ENCODE measurements around the gene HES4. TPM values are rescaled to one million over a fixed set of nuclear protein-coding genes. Genes with fewer than 3 reads are reported as not detected.

The HES4 gene
- total RNA-seq, 1 donor, result 3.6 TPM

DNA sequence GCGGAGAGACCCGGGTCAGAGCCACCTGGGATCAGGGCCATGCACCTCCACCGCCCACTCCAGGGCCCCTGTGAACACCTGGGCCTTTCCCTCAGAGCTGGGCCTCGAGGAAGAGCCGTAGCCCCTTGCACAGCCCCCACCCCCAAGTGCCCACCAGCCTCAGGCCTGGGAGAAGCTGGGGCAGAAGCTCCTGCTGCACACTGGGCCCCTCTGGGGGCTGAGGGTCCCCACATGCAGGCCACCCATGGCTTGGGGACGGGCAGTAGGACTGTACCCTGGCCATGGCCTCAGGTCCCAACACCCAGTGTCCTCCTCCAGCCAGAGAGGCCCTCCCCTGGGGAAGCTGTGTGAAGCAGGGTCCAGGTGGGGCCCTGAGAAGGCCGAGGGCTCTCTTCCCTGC is 47.3 kb downstream of the HES4 start:
- H3K9me3 ChIP-seq (ENCODE audit: low read depth, low read length), result no peaks in the 10 kb centered on the region
- H3K27me3 ChIP-seq (ENCODE audit: insufficient read depth, low read length), result no peaks in the 10 kb centered on the region
- no peak overlapping the region for H3K4me3 ChIP-seq (ENCODE audit: low read length)
- H3K4me1 ChIP-seq (ENCODE audit: insufficient read depth, low read length), result peaks cover 14% of the 10 kb centered on the region

- Histone ChIP-seq H3K9me3 (ENCODE audit: low read depth, low read length) (no peaks in the 10 kb centered on the region), H3K4me1 (ENCODE audit: insufficient read depth, low read length) (peaks cover 9% of the 10 kb centered on the region), H3K27me3 (ENCODE audit: insufficient read depth, low read length) (no peaks in the 10 kb centered on the region), H3K4me3 (ENCODE audit: low read length) (no peak overlapping the region)
Measured at GRCh38 chr1:952201-952600, 47.7 kb downstream of the HES4 start.

DNA sequence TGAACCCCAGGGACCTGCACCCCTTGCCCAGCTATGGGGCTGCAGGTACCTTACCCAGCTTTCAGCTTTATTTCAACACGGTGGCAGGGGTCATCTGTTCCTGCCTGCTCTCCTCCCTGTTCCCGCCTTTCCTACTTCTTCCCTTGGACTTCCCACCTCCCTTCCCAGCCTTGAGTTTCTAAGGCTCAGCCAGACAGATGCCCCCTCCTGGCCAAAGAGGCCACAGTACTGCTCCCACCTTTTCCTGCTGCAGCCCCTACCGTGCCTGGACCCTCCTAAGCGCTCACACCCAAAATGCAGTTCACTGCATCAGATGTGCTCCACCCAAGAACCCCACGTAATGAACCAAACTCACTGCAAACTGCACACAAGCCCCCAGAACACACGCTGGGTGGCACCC is 48.5 kb downstream of the HES4 start:
- Histone ChIP-seq H3K9me3 (ENCODE audit: low read depth, low read length) (no peaks in the 10 kb centered on the region), H3K4me3 (ENCODE audit: low read length) (no peak overlapping the region), H3K4me1 (ENCODE audit: insufficient read depth, low read length) (peaks cover 4% of the 10 kb centered on the region), H3K27me3 (ENCODE audit: insufficient read depth, low read length) (no peaks in the 10 kb centered on the region)

DNA sequence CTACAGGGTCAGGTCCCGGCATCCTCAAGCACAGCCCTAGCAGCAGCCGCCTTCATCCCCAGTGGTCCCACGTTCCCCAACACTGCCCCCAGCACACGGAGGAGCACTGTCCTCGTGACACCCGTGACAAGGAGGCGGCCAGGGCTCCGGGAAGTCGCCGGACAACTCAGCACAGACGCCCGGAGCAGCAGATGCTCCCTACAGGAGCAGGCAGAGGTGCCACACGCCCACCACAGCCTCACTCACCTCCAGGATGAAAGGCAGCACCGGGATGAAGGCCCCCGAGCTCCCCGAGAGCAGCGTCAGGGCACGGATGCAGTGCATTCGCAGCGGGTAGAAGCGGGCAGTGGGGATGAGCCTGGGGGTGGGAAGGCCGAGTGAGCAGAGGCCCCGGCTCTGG is 49.0 kb downstream of the HES4 start:
- Histone ChIP-seq H3K4me1 (ENCODE audit: insufficient read depth, low read length) (peaks cover 4% of the 10 kb centered on the region), H3K27me3 (ENCODE audit: insufficient read depth, low read length) (no peaks in the 10 kb centered on the region), H3K9me3 (ENCODE audit: low read depth, low read length) (no peaks in the 10 kb centered on the region), H3K4me3 (ENCODE audit: low read length) (no peak overlapping the region)

DNA sequence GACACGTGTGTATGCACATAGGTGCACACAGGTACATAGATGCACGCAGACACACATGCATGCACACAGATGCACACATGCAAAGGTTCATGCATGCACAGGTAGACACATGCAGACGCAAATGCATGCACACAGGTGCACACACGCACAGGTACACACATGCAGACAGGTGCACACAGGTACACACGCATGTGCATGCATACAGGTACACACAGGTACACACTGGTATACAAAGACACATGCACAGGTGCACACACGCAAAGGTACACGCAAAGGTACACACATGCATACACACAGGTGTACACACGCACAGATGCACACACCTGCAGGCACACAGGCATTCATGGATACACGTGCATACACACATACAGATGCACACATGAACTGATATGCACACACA is 49.6 kb downstream of the HES4 start:
- no peaks in the 10 kb centered on the region for H3K27me3 ChIP-seq (ENCODE audit: insufficient read depth, low read length)
- H3K4me1 ChIP-seq (ENCODE audit: insufficient read depth, low read length), result no peaks in the 10 kb centered on the region
- no peak overlapping the region for H3K4me3 ChIP-seq (ENCODE audit: low read length)

More for the DNA sequence above, 49.6 kb downstream of the HES4 start:
- no peaks in the 10 kb centered on the region for H3K9me3 ChIP-seq (ENCODE audit: low read depth, low read length)

Other genes starting within 250 kb of the HES4 start
- gene SAMD11, start 76.2 kb downstream of the HES4 start, total RNA-seq, result not detected
- gene NOC2L, start 40.8 kb downstream of the HES4 start, total RNA-seq, result 27.2 TPM
- 2.2 TPM for gene KLHL17, start 39.5 kb downstream of the HES4 start, total RNA-seq
- 0.10 TPM for gene PLEKHN1, start 33.6 kb downstream of the HES4 start, total RNA-seq
- 0.10 TPM for gene PERM1, start 18.0 kb downstream of the HES4 start, total RNA-seq
- 50.6 TPM for gene ISG15, start 13.4 kb upstream of the HES4 start, total RNA-seq
- 2.6 TPM for gene AGRN, start 20.0 kb upstream of the HES4 start, total RNA-seq
- gene RNF223, start 74.2 kb upstream of the HES4 start, total RNA-seq, result not detected
- gene C1orf159, start 116.0 kb upstream of the HES4 start, total RNA-seq, result 9.6 TPM
- 0.42 TPM for gene TTLL10, start 173.8 kb upstream of the HES4 start, total RNA-seq
- 1.2 TPM for gene TNFRSF18, start 206.5 kb upstream of the HES4 start, total RNA-seq
- 3.3 TPM for gene TNFRSF4, start 214.1 kb upstream of the HES4 start, total RNA-seq
- 50.0 TPM for gene SDF4, start 231.9 kb upstream of the HES4 start, total RNA-seq
- 5.9 TPM for gene B3GALT6, start 232.1 kb upstream of the HES4 start, total RNA-seq
- 1.6 TPM for gene C1QTNF12, start 246.6 kb upstream of the HES4 start, total RNA-seq

All from mononuclear cell (primary cell).